Brain microvascular endothelial cell (primary cell): ENCODE results near the gene OGT.

Source experiments
- DNase-seq: peaks from one replicate; pipeline ENCODE4 v3.0.0-alpha.2; 2020
- H3K27ac ChIP-seq: fragments of 250-450 bp; sonication (Bioruptor Pico); 2 replicates; pipeline ENCODE4 v1.5.1; 2020; ENCODE audit warnings: mild to moderate bottlenecking, moderate library complexity
- H3K27me3 ChIP-seq: fragments of 250-450 bp; sonication (Bioruptor Pico); replicated peaks from 2 replicates; pipeline ENCODE4 v1.5.1; 2020; ENCODE audit warnings: mild to moderate bottlenecking
- H3K36me3 ChIP-seq: fragments of 250-450 bp; sonication (Bioruptor Pico); replicated peaks from 2 replicates; pipeline ENCODE4 v1.5.1; 2020; ENCODE audit warnings: mild to moderate bottlenecking
- H3K4me3 ChIP-seq: 2 replicates; pipeline ENCODE4 v1.5.1; 2011; ENCODE audit warnings: low read depth, mild to moderate bottlenecking, control low read depth, low read length, moderate library complexity
- CTCF ChIP-seq: IDR thresholded peaks from 2 replicates; pipeline ENCODE4 v1.5.1; 2011; ENCODE audit warnings: low read depth, mild to moderate bottlenecking, moderate library complexity, low read length, control low read depth, inconsistent platforms; ENCODE audit errors: missing control alignments
- in situ Hi-C: cut with HindIII; loops from 2 replicates; pipeline ENCODE4 v1.10.0; 2017; ENCODE audit warnings: low sequenced_read_pairs, low pct_ligation_motif_present

OGT gene

GRCh38 chrX:71622032-71622575, 89.2 kb downstream of the OGT start:
- in situ Hi-C loops: no loop called here
- Histone ChIP-seq H3K27me3 (no peaks in the 10 kb centered on the region), H3K27ac (no peak overlapping the region), H3K36me3 (no peaks in the 10 kb centered on the region), H3K4me3 (no peak overlapping the region)
- TF ChIP-seq CTCF: no peak
- no peak for DNase-seq

- Histone ChIP-seq H3K36me3 (no peaks in the 10 kb centered on the region), H3K27me3 (no peaks in the 10 kb centered on the region), H3K4me3 (no peak overlapping the region), H3K27ac (no peak overlapping the region)
- peak; percentile 35 for DNase-seq
- TF ChIP-seq CTCF: peak; percentile 39
- in situ Hi-C loops: no loop called here
Measured at GRCh38 chrX:71622576-71623450, 89.9 kb downstream of the OGT start.

- H3K4me3 ChIP-seq: no peak overlapping the region
- no peak overlapping the region for H3K27ac ChIP-seq
- H3K27me3 ChIP-seq: no peaks in the 10 kb centered on the region
- DNase-seq: no peak
- in situ Hi-C loops: no loop called here
- H3K36me3 ChIP-seq: no peaks in the 10 kb centered on the region
- TF ChIP-seq CTCF: no peak
Measured at GRCh38 chrX:71623714-71624113, 90.8 kb downstream of the OGT start.

- DNase-seq: no peak
- H3K27ac ChIP-seq: no peak overlapping the region
- H3K27me3 ChIP-seq: no peaks in the 10 kb centered on the region
- TF ChIP-seq CTCF: no peak
- no peak overlapping the region for H3K4me3 ChIP-seq
- H3K36me3 ChIP-seq: no peaks in the 10 kb centered on the region
- in situ Hi-C loops: no loop called here
Measured at GRCh38 chrX:71625471-71625870, 92.6 kb downstream of the OGT start.
